ENCODE data around the gene TMEM223. TPM values are rescaled to one million over a fixed set of nuclear protein-coding genes. Genes with fewer than 3 reads are reported as not detected.
"Not testable (repeated sequence)": the region's sequence is repeated elsewhere in the genome, so short reads cannot be mapped to it uniquely, and the experiment has no call there.

Gene TMEM223
- total RNA-seq, 1 experiment from 2014 or later: 32.0 TPM

DNA sequence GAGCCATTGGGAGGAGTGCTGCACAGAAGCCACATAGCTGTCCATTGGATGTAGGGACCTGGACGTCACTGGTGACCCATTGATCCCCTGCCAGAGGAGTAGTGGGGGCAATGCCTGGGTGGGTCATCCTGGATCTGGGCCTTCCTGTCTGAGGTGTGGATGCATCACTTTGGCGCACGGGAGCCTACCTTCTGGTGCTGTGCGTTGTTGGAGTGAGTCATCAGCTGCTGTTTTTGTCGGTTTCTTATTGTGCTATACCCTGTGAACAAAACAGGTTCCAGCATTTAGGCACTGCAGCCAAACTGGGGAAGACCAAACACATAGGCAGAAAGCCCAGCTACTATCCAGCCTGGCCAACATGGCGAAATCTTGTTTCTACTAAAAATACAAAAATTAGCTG, 17.4 kb downstream of the TMEM223 start:
- no peak for DNase-seq
- no peaks in the 10 kb centered on the region for H3K9me3 ChIP-seq
- H3K27me3 ChIP-seq: no peaks in the 10 kb centered on the region
- no peak overlapping the region for H3K4me3 ChIP-seq
- peaks cover 2% of the 10 kb centered on the region for H3K36me3 ChIP-seq

DNA sequence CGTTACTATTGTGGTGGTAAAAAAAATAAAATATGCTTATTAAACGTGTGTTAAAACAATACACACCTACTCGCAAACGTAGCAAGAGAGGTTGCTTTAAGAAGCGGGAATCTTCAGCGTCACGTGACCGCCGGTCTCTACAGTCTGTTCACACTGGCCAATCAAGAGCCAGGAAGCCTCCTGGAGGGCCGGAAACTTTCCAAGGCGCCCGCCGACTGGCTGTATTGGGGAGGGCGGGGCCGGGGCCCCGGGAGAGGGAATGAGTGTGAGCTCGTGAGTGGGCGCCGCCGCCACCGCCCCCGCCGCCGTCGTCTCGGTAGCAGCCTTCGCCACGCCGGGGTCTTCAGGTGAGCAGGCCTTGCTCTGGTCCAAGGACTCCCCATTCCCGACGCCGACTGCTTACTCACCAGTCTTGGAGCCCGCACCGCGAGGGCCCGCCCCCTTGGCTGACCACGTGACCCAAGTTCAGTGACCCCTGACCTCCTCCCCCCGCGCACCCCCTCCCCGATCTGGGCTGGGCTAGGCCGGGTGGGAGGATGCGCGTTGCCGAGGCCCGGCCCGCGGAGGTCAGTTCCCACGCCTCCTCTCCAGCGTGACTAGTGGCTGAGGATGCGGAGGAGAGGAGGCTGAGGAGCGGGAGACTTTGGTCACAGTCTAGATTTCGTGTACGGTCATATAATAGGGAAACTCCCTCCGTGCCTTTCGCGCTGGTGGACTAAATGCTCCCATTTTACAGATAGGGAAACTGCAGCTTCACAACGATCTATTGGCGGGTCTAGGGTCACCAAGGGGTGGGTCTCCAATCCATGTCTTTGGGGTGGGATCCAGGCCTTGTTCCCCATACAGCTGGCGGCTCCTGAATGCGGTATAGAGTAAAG, 20.4 kb downstream of the TMEM223 start, which contains the start of gene TAF6L:
Gene TAF6L, plus strand, starts transcription at position 253 of the 878 bp plus-strand sequence. CDS start 4,388 bp downstream, outside the sequence.
- Histone ChIP-seq H3K36me3 (peaks cover 2% of the 10 kb centered on the region), H3K4me3 (peak within 1 kb of the TSS; percentile 61), H3K27me3 (no peaks in the 10 kb centered on the region), H3K9me3 (no peaks in the 10 kb centered on the region)
- peak; percentile 98 for DNase-seq

DNA sequence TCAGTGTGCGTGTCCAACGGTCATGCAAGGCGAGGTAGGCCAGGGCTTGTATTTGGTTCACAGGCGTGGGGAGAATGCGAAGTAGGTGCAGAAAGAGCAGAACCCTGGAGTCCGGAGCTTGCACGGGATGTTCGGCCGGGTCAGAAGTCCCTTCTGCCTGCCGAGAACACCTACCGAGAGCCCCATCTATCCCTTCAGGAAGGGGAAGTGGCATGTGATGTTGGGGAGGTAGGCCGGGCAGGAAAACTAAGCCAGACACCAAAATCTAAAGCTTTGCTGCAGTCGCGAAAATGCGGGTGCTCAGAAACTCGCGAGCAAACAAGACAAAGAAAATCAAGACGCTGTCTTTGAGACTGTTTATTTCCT, 21.0 kb downstream of the TMEM223 start:
- Histone ChIP-seq H3K36me3 (peaks cover 4% of the 10 kb centered on the region), H3K27me3 (no peaks in the 10 kb centered on the region), H3K4me3 (peak overlapping the region; percentile 61), H3K9me3 (no peaks in the 10 kb centered on the region)
- DNase-seq: peak; percentile 32

DNA sequence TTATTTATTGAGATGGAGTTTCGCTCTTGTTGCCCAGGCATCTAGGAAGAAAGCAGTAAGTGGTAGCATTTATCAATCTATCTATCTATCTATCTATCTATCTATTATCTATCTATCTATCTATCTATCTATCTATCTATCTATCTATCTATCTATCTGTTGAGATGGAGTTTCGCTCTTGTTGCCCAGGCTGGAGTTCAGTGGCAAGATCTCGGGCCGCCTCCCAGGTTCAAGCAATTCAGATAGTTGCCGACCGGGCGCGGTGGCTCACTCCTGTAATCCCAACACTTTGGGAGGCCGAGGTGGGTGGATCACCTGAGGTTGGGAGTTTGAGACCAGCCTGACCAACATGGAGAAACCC, 31.0 kb downstream of the TMEM223 start:
- not testable (repeated sequence) for H3K9me3 ChIP-seq, DNase-seq, H3K27me3 ChIP-seq
- Histone ChIP-seq H3K36me3 (peaks cover 15% of the 10 kb centered on the region), H3K4me3 (peak overlapping the region; percentile 95)

DNA sequence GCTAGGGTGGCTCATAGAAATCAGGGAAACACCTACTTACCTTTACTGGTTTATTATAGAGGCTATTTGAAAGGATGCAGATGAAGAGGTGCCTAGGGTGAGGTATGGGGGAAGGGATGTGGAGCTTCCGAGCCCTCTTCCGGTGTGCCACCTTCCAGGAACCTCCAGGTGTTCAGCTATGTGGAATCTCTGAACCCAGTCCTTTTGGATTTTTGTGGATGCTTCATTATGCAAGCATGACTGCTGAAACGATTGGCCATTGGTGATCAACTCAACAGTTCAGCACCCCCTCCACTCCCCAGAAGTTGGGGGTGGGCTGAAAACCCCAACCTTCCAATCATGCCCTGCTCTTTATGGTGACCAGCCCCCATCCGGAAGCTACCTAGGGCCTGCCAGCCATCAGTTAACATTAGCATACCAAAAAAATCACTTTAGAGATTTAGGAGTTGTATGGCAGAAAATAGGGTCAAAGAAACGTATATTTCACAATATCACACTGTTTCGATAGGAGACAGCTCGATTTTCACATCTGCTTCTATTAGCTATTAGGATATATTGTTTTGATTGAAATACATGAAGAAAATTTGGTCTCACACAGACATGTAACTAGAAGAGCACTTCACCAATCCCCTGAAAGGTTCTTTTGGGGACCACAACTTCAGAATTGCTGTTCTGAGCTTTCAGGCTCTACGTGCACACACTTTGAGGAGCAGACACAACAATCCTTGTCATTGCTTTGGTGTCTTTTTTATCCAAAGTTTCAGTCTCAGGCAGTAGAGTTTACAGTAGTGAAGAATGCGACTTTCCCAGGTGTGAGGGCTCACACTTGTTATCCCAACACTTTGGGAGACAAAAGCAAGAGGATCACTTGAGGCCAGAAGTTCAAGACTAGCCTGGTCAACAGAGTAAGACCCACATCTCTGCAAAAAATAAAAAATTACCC, 33.7 kb downstream of the TMEM223 start:
- no peak for DNase-seq
- Histone ChIP-seq H3K36me3 (peaks cover 4% of the 10 kb centered on the region; the same call in 1 of the 2 replicates), H3K27me3 (no peaks in the 10 kb centered on the region), H3K4me3 (no peak overlapping the region), H3K9me3 (no peaks in the 10 kb centered on the region)

DNA sequence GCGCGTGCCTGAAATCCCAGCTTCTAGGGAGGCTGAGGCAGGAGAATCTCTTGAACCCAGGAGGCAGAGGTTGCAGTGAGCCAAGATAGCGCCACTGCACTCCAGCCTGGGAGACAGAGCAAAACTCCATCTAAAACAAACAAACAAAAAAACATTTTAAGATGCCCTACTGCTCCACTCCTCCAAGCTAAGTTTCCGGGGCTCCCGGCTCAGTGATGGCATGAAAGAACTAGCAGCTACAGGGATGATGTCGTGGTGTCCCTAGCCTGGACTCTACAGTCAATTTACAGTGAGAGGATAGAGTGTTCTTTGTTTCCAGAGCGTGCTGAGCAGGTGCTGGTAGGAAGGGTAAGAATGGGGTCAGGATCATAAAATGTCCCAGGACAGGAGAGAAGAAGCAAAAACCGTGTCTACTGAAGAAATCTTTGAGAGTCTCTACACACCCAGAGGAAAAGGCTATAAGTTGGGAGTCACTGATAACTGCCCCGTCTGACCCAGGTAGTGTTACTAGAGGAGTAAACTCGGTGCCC, 36.7 kb downstream of the TMEM223 start:
- H3K36me3 ChIP-seq: peaks cover 6% of the 10 kb centered on the region; the same call in 1 of the 2 replicates
- H3K4me3 ChIP-seq: no peak overlapping the region
- DNase-seq: no peak
- H3K9me3 ChIP-seq: no peaks in the 10 kb centered on the region
- H3K27me3 ChIP-seq: no peaks in the 10 kb centered on the region

DNA sequence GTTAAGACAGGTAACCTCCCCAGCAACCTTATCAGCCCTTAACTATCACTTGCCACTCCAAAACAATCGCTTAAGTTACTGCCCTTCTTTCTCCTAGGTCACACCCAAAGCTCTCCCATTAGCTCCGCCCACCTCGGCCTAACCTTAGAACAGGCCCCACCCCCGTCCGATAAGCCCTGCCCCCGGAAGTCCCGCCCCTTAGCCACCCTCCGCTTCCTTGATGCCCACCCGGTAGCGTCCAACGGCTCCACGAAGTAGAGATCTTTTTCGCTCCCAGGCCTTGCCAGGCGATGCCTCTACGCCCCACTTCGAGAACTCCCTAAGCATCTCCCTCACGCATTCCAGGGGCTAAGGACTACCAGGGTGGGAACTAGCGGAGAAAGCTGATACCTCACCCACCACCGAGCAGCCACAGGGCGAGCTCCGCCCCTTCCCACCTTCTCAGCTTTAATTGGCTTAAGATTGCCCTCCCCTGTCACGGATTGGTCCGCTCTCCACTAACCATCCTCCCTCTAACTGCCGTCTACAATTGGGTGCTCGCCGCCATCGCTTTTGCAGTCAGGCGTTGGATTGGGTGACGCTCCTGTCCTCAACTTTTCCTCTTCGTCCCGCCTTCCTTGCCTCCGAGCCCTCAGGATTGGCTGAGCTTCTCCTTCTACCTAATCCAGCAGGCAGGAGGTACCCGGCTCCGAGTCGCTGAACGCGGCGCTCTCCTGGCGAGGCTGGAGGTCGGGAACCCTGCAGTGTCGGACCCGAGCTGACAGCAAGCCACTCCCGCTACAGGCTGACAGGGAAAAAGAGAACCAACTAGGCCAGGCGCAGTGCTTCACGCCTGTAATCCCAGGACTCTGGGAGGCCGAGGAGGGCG, 37.8 kb downstream of the TMEM223 start, which contains the start of gene ZBTB3:
Gene ZBTB3, minus strand, starts transcription at position 425 of the 868 bp plus-strand sequence. CDS start 496 bp downstream, outside the sequence.
- DNase-seq: peak; percentile 98
- Histone ChIP-seq H3K9me3 (no peaks in the 10 kb centered on the region), H3K4me3 (peak within 1 kb of the TSS; percentile 85), H3K36me3 (peaks cover 8% of the 10 kb centered on the region), H3K27me3 (no peaks in the 10 kb centered on the region)

DNA sequence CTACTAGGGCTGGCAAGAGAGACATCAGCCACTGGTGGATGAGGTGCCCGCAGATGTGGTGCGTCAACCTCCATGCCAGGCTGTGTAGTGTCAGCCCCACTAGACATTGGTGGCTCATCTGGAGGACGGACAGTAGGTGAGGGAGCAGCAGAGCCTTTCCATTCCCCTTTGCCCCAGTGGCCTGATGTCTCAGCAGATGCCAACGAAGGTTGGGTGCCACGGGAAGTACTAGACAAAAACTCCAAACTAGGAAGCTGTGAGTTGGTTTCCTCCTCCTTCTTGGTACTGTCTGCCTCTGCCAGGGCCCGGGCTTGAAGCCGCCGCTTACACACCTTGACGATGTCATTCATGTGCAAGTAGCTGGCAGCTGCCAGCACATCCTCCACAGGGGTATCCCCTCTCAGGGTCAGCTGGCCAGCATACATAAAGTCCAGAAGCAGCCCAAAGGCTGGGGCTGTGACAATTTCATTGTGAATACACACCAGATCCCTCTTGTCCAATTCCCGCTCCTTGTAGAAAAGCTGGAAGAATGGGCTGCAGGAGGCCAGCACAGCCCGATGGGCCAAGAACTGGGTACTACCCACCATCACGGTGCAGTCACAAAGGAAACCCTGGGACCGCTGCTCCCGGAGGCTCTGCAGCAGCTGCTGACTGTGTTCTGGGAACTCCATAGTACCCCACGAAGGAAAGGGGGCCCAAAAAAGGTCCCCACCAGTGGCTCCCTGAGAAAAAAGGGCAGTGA, 38.6 kb downstream of the TMEM223 start:
- DNase-seq: no peak
- no peaks in the 10 kb centered on the region for H3K9me3 ChIP-seq

DNA sequence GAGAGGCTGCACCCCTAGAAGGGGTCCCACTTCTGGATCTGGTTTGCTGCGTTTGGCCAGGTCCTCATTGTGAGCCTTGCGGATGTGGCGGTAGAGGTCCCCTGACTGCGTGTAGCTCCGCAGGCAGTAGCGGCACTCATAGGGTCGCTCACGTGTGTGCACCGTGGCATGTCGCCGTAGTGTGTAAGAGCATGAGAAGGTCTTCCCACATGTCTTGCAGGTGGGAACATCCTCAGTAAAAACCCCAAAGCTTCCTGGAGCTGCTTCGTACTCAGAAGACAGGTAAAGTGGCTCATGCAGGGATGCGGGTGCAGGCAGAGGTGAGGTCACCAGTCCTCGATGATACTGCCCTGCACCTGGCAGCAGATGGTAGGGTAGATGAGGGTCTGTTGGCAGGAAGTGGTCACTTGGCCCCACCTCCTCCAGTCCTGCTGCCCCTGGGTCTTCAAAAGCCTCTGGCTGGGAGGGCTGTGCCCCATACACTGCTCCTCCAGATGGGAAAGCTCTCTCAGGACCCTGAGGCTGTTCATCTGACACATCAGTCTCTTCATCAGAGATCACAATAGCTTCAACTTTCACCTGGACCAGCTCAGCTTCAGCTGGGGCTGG, 39.5 kb downstream of the TMEM223 start:
- no peaks in the 10 kb centered on the region for H3K27me3 ChIP-seq
- H3K4me3 ChIP-seq: no peak overlapping the region
- no peaks in the 10 kb centered on the region for H3K9me3 ChIP-seq
- peaks cover 8% of the 10 kb centered on the region for H3K36me3 ChIP-seq
- DNase-seq: no peak

More for the DNA sequence above, 38.6 kb downstream of the TMEM223 start:
- Histone ChIP-seq H3K36me3 (peaks cover 8% of the 10 kb centered on the region), H3K27me3 (no peaks in the 10 kb centered on the region), H3K4me3 (peak overlapping the region; percentile 85)

DNA sequence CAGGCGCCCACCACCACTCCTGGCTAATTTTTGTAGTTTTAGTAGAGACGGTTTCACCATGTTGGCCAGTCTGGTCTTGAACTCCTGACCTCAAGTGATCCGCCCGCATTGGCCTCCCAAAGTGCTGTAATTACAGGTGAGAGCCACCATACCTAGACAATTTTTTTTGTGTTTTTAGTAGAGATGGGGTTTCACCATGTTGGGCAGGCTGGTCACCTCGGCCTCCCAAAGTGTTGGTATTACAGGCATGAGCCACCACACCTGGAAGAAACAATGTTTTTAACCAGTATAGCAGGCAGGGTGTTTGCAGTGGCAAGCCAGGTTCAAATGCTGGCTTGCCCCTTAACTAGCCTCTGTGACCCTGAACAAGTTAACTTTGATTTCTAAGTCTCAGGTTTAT, 41.9 kb downstream of the TMEM223 start:
- not testable (repeated sequence) for DNase-seq, H3K9me3 ChIP-seq, H3K27me3 ChIP-seq, H3K4me3 ChIP-seq, H3K36me3 ChIP-seq

DNA sequence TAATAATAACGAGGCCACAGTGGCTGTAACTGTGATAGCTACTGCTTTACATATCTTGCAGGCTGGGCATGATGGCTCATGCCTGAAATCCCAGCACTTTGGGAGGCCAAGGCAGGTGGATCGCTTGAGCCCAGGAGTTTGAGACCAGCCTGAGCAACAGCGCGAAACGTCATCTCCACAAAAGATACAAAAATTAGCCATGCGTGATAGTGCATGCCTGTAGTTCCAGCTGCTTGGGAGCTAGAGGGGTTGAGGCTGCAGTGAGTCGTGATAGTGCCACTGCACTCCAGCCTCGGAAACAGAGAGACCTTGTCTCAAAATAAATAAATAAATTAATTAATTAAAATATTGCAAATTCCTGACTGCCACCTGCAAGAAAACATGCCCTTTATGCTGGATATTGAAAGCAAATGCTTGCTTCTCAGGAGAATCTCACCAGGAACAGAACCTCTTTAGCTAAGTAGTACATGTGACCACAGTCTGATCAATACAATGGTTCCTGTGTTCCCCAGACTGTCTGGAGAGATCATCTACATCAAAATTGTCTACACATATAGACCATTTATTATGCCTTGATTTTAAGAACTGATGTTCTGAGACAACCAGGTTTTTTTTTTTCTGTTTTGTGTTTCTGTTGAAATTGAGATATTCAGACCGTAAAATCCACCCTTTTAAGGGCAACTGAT, 44.2 kb downstream of the TMEM223 start:
- no peak overlapping the region for H3K4me3 ChIP-seq
- peaks cover 8% of the 10 kb centered on the region for H3K36me3 ChIP-seq
- DNase-seq: no peak
- H3K9me3 ChIP-seq: no peaks in the 10 kb centered on the region
- no peaks in the 10 kb centered on the region for H3K27me3 ChIP-seq
